ENCODE measurements around the gene ETV7.

The ETV7 gene

GRCh38 chr6:36419310-36419709, 31.8 kb upstream of the ETV7 start:
- Histone ChIP-seq H3K9me3 (ENCODE audit: insufficient read depth, low read length) (no peaks in the 10 kb centered on the region), H3K4me3 (ENCODE audit: insufficient read depth, low read length, poor library complexity, severe bottlenecking) (no peak overlapping the region), H4K20me1 (ENCODE audit: low read depth, low read length) (no peaks in the 10 kb centered on the region), H3K9ac (ENCODE audit: low read length) (no peak overlapping the region), H3K79me2 (ENCODE audit: insufficient read depth, low read length) (no peaks in the 10 kb centered on the region), H3K4me2 (ENCODE audit: low read depth, low read length, poor library complexity, severe bottlenecking) (no peak overlapping the region), H3K9me2 (replicated peaks; ENCODE audit: insufficient read depth, low read length) (no peaks in the 10 kb centered on the region), H3K27me3 (ENCODE audit: low read length) (no peaks in the 10 kb centered on the region), H2AFZ (ENCODE audit: low read depth, low read length, severe bottlenecking) (no peak overlapping the region), H3K36me3 (ENCODE audit: low read length) (no peaks in the 10 kb centered on the region), H3K27ac (ENCODE audit: low read depth, low read length) (no peak overlapping the region), H3F3A (ENCODE audit: insufficient read depth) (peaks cover 4% of the 10 kb centered on the region; the same call in 1 of the 2 replicates)
- TF ChIP-seq EZH2phosphoT487 (conservative IDR thresholded peaks at IDR 0.05; ENCODE audit: low read length), result no peak
- TF ChIP-seq CTCF (IDR thresholded peaks at IDR 0.05; ENCODE audit: insufficient read depth, low read length, poor library complexity, severe bottlenecking), result no peak

- H3K9me2 ChIP-seq (replicated peaks; ENCODE audit: insufficient read depth, low read length), result no peaks in the 10 kb centered on the region
- H2AFZ ChIP-seq (ENCODE audit: low read depth, low read length, severe bottlenecking), result no peak overlapping the region
- no peak overlapping the region for H3K4me2 ChIP-seq (ENCODE audit: low read depth, low read length, poor library complexity, severe bottlenecking)
- H3K27ac ChIP-seq (ENCODE audit: low read depth, low read length), result no peak overlapping the region
- peaks cover 4% of the 10 kb centered on the region; the same call in 1 of the 2 replicates for H3F3A ChIP-seq (ENCODE audit: insufficient read depth)
- H3K9me3 ChIP-seq (ENCODE audit: insufficient read depth, low read length), result 0 out of 2 replicates have a peak, but pooled peaks cover 2% of the 10 kb centered on the region
- no peak overlapping the region for H3K4me3 ChIP-seq (ENCODE audit: insufficient read depth, low read length, poor library complexity, severe bottlenecking)
- no peaks in the 10 kb centered on the region for H4K20me1 ChIP-seq (ENCODE audit: low read depth, low read length)
- no peaks in the 10 kb centered on the region for H3K36me3 ChIP-seq (ENCODE audit: low read length)
- no peaks in the 10 kb centered on the region for H3K27me3 ChIP-seq (ENCODE audit: low read length)
- H3K9ac ChIP-seq (ENCODE audit: low read length), result no peak overlapping the region
- H3K79me2 ChIP-seq (ENCODE audit: insufficient read depth, low read length), result no peaks in the 10 kb centered on the region
- TF ChIP-seq EZH2phosphoT487 (conservative IDR thresholded peaks at IDR 0.05; ENCODE audit: low read length) (no peak), CTCF (IDR thresholded peaks at IDR 0.05; ENCODE audit: insufficient read depth, low read length, poor library complexity, severe bottlenecking) (no peak)
Observed at GRCh38 chr6:36418558-36418957, 31.1 kb upstream of the ETV7 start.

GRCh38 chr6:36414481-36414880, 27.0 kb upstream of the ETV7 start:
- Histone ChIP-seq H3K9ac (ENCODE audit: low read length) (no peak overlapping the region), H3K79me2 (ENCODE audit: insufficient read depth, low read length) (no peaks in the 10 kb centered on the region), H3K27me3 (ENCODE audit: low read length) (no peaks in the 10 kb centered on the region), H3K9me2 (replicated peaks; ENCODE audit: insufficient read depth, low read length) (no peaks in the 10 kb centered on the region), H3K27ac (ENCODE audit: low read depth, low read length) (no peak overlapping the region), H3K9me3 (ENCODE audit: insufficient read depth, low read length) (0 out of 2 replicates have a peak, but pooled peaks cover 6% of the 10 kb centered on the region), H3K4me2 (ENCODE audit: low read depth, low read length, poor library complexity, severe bottlenecking) (no peak overlapping the region), H3K36me3 (ENCODE audit: low read length) (no peaks in the 10 kb centered on the region), H2AFZ (ENCODE audit: low read depth, low read length, severe bottlenecking) (no peak overlapping the region), H4K20me1 (ENCODE audit: low read depth, low read length) (no peaks in the 10 kb centered on the region), H3K4me3 (ENCODE audit: insufficient read depth, low read length, poor library complexity, severe bottlenecking) (no peak overlapping the region), H3F3A (ENCODE audit: insufficient read depth) (no peaks in the 10 kb centered on the region)
- TF ChIP-seq CTCF (IDR thresholded peaks at IDR 0.05; ENCODE audit: insufficient read depth, low read length, poor library complexity, severe bottlenecking), result no peak
- no peak for TF ChIP-seq EZH2phosphoT487 (conservative IDR thresholded peaks at IDR 0.05; ENCODE audit: low read length)

Measured in SU-DHL-6 (cell line).